Left lung (tissue), 10 donors: ENCODE results near the gene KCNJ5. TPM values are rescaled to one million over a fixed set of nuclear protein-coding genes. Genes with fewer than 3 reads are reported as not detected.

Source experiments
- ATAC-seq: fragments of 200-7000 bp; cut with Tn5 transposase; one replicate; pipeline ENCODE4 v1.9.1; 2020; ENCODE audit warnings: moderate library complexity
- DNase-seq, 4 donors: peaks; one replicate each; pipeline ENCODE4 v3.0.0-alpha.2; 2013 to 2020
- H3K27ac ChIP-seq, 2 donors: fragments of 200-600 bp; sonication (generic) in 1 of 2; one replicate each; pipeline versions ENCODE4 v1.5.0 to v1.8.0; 2020 to 2021
- H3K27me3 ChIP-seq, 2 donors: fragments of 200-600 bp; sonication (generic) in 1 of 2; one replicate each; pipeline versions ENCODE4 v1.5.0 to v1.8.0; 2020 to 2021
- H3K36me3 ChIP-seq, 2 donors: fragments of 200-600 bp; sonication (generic) in 1 of 2; one replicate each; pipeline versions ENCODE4 v1.5.0 to v1.8.0; 2020 to 2021
- H3K4me1 ChIP-seq, 2 donors: fragments of 200-600 bp; one replicate each; pipeline ENCODE4 v1.8.0; 2021
- H3K4me3 ChIP-seq, 2 donors: fragments of 200-600 bp; sonication (generic) in 1 of 2; one replicate each; pipeline versions ENCODE4 v1.5.0 to v1.8.0; 2020 to 2021; ENCODE audit warnings: mild to moderate bottlenecking in 1 of 2
- H3K9me3 ChIP-seq, 2 donors: fragments of 200-600 bp; sonication (generic) in 1 of 2; one replicate each; pipeline versions ENCODE4 v1.5.0 to v1.8.0; 2020 to 2021
- intact Hi-C, 2 donors: fragments of 100-400 bp; cut with DNase I; formaldehyde crosslinking; loops; one replicate each; pipeline versions ENCODE4 v1.11.2 to v1.14.2; 2022
- polyA plus RNA-seq, 6 donors: library from polyadenylated mRNA; unstranded; fragments of 120-200 nt; gene quantifications; one replicate each; pipeline ENCODE4 v1.2.1, GENCODE V29; 2013; ENCODE audit not compliant: insufficient read length in 6 of 6
- total RNA-seq, 2 donors: library from RNA; stranded (reverse); fragmentation: NEBNext Ultra II Directional; extraction: Animal tissue kit (Norgen Biotek cat#: 25700); gene quantifications; one replicate each; pipeline ENCODE4 v1.2.1, GENCODE V29; 2021
- TF ChIP-seq, protein P1 (sequence below), 2 donors: fragments of 200-600 bp; sonication (generic) in 1 of 2; IDR thresholded peaks; one replicate each; pipeline versions ENCODE4 v1.5.0 to v1.8.0; 2021; ENCODE audit warnings: antibody characterized with exemption in 2 of 2
- donor health status: DM: no; HTN: yes; CAD: no.
- donor health status: DM: no; HTN: no; CAD: no.

Gene KCNJ5
- total and polyA plus RNA-seq, 8 donors: 3.8 to 15.6 (median 11.3) TPM

DNA sequence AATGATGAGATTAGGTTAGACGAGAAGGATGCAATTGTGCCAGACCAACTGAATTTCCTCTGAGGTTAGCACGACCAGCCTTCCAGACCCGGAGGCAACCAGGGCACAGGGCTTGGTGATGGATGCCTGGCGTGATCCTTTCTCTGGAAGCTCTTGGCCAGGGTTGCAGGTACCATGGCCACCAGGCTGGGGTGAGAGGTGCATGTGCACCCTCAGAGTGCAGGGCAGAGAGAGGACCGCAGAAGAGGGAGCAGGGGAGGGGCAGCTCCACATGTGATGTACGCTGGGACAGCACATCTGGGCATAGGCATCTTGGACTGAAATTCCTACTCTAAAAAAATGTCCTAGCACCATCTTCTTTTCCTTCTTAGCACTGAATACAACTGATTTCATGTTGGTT is 34.9 kb upstream of the KCNJ5 start:
- TF ChIP-seq, protein P1, sequence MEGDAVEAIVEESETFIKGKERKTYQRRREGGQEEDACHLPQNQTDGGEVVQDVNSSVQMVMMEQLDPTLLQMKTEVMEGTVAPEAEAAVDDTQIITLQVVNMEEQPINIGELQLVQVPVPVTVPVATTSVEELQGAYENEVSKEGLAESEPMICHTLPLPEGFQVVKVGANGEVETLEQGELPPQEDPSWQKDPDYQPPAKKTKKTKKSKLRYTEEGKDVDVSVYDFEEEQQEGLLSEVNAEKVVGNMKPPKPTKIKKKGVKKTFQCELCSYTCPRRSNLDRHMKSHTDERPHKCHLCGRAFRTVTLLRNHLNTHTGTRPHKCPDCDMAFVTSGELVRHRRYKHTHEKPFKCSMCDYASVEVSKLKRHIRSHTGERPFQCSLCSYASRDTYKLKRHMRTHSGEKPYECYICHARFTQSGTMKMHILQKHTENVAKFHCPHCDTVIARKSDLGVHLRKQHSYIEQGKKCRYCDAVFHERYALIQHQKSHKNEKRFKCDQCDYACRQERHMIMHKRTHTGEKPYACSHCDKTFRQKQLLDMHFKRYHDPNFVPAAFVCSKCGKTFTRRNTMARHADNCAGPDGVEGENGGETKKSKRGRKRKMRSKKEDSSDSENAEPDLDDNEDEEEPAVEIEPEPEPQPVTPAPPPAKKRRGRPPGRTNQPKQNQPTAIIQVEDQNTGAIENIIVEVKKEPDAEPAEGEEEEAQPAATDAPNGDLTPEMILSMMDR (IDR thresholded peaks at IDR 0.05): no peak
- no peak for DNase-seq
- no peak for ATAC-seq
- Histone ChIP-seq H3K4me3 (no peak overlapping the region), H3K27me3 (no peaks in the 10 kb centered on the region), H3K27ac (no peak overlapping the region), H3K4me1 (peaks cover 0 to 9% of the 10 kb centered on the region in 2 donors), H3K36me3 (no peaks in the 10 kb centered on the region), H3K9me3 (no peaks in the 10 kb centered on the region)
- intact Hi-C loops: no loop called here

DNA sequence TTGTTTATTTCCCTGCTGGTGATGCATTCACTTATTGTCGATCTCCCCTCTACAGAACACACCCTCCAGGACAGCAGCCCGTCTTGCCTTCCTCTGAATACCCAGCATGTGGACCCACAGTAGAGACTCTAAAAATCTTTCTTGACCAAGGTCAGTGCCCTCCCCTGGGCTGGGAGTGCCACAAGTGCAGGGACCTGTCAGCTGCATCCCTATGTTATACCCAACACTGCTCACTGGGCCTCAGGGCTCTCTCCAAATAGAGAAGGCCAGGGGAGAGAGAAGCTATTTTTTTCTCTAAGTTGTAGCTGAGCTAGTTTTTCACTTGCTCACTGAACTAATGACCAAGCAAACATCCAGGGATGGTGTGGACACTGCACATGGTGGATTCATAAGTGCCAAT is 33.8 kb upstream of the KCNJ5 start:
- intact Hi-C loops: no loop called here
- ATAC-seq: no peak
- H3K36me3 ChIP-seq: no peaks in the 10 kb centered on the region
- no peaks in the 10 kb centered on the region for H3K9me3 ChIP-seq
- H3K27ac ChIP-seq: no peak overlapping the region
- no peak overlapping the region for H3K4me3 ChIP-seq
- peaks cover 0 to 9% of the 10 kb centered on the region in 2 donors for H3K4me1 ChIP-seq
- DNase-seq: no peak
- TF ChIP-seq, protein P1 (IDR thresholded peaks at IDR 0.05): no peak
- no peaks in the 10 kb centered on the region for H3K27me3 ChIP-seq

DNA sequence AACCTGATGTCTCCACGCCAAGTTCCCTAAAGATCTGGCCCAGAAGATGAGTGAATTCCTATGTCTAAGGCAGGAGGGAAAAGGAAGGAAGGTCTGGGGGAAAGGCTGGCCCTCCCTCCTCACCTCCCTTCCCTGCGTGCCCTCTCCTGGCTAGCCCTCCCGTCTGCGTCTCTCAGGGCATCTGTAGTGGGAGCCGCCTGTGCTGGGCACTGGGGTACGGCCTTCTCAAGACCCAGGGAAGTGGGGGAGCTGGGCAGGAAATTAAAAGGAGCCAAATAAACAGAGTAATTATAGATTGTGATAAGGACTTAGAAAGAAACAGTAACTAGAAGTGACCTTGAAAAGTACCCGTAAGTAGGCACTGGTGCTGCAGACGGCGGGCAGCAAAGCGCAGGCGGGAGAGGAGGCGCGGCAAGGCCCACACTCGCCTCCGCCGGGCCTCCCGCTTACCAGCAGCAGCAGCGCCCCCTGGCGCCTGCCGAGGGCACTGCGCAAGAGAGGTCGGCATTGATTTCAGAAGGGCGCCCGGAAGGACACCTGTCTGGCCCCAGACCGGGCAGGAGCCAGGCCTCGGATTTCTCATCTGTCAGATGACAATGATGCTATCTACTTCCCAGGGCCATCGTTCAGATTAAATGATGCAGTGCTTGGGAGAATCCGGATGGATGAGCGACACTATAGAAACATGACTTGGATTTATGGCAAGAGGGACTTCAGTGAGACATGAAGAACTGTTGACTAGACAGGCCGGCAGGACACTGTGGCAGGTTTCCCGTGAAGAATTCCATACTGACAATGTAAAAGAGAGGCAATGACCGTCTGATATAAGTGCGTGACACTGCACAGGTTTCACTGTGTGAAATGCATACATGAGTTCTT is 31.4 kb upstream of the KCNJ5 start:
- intact Hi-C loops: no loop called here
- Histone ChIP-seq H3K4me1 (peaks cover 0 to 9% of the 10 kb centered on the region in 2 donors), H3K27ac (no peak overlapping the region), H3K4me3 (no peak overlapping the region), H3K36me3 (no peaks in the 10 kb centered on the region), H3K27me3 (no peaks in the 10 kb centered on the region), H3K9me3 (no peaks in the 10 kb centered on the region)
- DNase-seq: peak; percentile 51 to 93 (median 74)
- ATAC-seq: peak; percentile 99
- TF ChIP-seq, protein P1 (IDR thresholded peaks at IDR 0.05): peak; percentile 91 to 96

DNA sequence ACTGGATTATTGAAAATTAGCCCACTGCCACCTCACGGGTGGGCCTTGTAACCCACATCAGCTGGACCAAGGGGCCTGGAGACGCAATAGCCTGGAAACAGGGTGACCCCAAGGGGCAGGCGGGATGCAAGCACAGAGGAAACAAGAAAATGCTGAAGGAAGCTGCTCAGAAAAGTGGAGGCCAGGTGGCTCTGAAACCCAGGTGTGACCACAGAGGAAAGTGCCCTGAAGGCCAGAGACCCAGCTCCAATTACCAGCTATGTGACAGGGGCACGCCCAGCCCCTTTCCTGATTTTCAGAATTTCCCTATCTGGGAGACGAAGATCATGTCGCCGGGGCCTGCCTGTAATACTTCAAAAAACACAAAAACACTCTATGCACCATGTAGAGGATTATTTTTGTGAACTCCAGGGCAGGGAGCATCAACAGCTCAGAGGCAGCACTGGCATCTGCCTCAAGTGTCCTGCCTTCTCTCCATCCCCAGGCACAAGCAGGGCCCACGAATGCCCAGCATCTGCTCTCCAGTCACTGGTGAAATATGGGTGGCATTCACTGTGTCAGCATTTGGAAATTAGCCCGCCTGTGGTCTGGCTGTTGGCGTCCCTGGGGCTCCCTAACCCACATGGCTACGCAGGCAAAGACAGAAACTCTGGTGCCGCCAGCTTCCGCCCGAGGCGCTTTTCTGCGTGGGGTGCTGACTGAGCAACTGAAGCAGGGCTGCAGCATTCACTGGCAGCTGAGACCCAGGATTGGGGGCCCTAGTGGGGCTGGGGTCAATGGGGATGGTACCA is 30.4 kb upstream of the KCNJ5 start:
- Histone ChIP-seq H3K4me1 (peaks cover 0 to 9% of the 10 kb centered on the region in 2 donors), H3K36me3 (no peaks in the 10 kb centered on the region), H3K27me3 (no peaks in the 10 kb centered on the region), H3K4me3 (no peak overlapping the region), H3K27ac (no peak overlapping the region), H3K9me3 (no peaks in the 10 kb centered on the region)
- intact Hi-C loops: no loop called here
- DNase-seq (no peak), ATAC-seq (no peak)
- TF ChIP-seq, protein P1 (IDR thresholded peaks at IDR 0.05): no peak

DNA sequence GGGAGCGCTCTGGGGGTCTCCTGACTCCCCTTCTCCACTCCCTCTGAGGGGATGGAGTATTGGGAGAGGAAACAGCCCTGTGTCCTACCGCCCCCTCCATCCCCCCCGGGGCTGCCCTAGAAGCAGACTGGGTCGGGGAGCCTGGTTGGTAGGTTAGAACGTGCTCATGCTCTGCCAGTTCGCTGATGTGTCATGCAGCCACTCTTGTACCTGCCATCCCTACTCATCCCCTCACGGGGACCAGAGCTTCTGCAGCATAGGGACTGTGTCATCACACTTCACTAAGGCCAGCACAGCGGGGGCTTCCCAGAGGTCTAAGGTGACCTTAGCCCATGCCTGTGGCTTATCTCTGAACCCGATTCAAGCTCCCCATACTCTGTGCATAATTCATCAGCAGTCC is 28.8 kb upstream of the KCNJ5 start:
- DNase-seq (no peak), ATAC-seq (no peak)
- Histone ChIP-seq H3K36me3 (no peaks in the 10 kb centered on the region), H3K27ac (no peak overlapping the region), H3K4me1 (peaks cover 0 to 9% of the 10 kb centered on the region in 2 donors), H3K4me3 (no peak overlapping the region), H3K9me3 (no peaks in the 10 kb centered on the region), H3K27me3 (no peaks in the 10 kb centered on the region)
- TF ChIP-seq, protein P1 (IDR thresholded peaks at IDR 0.05): no peak
- intact Hi-C loops: no loop called here
